NT2/D1 (cell line): ENCODE results near the gene OTOP3.

ENCODE experiments used
- DNase-seq: peaks from one replicate; pipeline ENCODE4 v3.0.0-alpha.2; 2011; ENCODE audit warnings: low read depth, low spot score
- H3K27me3 ChIP-seq: 2 replicates; pipeline ENCODE4 v1.6.0; 2011; ENCODE audit warnings: mild to moderate bottlenecking; ENCODE audit not compliant: insufficient read length, insufficient read depth
- H3K36me3 ChIP-seq: 2 replicates; pipeline ENCODE4 v1.6.1; 2011; ENCODE audit warnings: mild to moderate bottlenecking, low read length, mixed read lengths; ENCODE audit not compliant: insufficient read depth, insufficient read length
- H3K4me1 ChIP-seq: 2 replicates; pipeline ENCODE4 v1.5.1; 2011; ENCODE audit not compliant: insufficient read depth, insufficient read length
- H3K4me3 ChIP-seq: 2 replicates; pipeline ENCODE4 v1.5.1; 2011; ENCODE audit warnings: low read depth; ENCODE audit not compliant: insufficient read length
- H3K9ac ChIP-seq: 2 replicates; pipeline ENCODE4 v1.6.0; 2011; ENCODE audit warnings: low read depth; ENCODE audit not compliant: insufficient read length
- H3K9me3 ChIP-seq: 2 replicates; pipeline ENCODE4 v1.5.1; 2011; ENCODE audit warnings: mild to moderate bottlenecking, low read length; ENCODE audit not compliant: insufficient read depth
- SUZ12 ChIP-seq: IDR thresholded peaks from 2 replicates; pipeline ENCODE4 v1.6.1; 2011; ENCODE audit not compliant: insufficient read length, insufficient read depth; ENCODE audit errors: extremely low read depth
- YY1 ChIP-seq: IDR thresholded peaks from 2 replicates; pipeline ENCODE4 v1.6.1; 2011; ENCODE audit not compliant: insufficient read length, insufficient read depth
- ZNF274 ChIP-seq: IDR thresholded peaks from 2 replicates; pipeline ENCODE4 v1.6.1; 2011; ENCODE audit warnings: mild to moderate bottlenecking, low read depth, low read length

The OTOP3 gene

DNA sequence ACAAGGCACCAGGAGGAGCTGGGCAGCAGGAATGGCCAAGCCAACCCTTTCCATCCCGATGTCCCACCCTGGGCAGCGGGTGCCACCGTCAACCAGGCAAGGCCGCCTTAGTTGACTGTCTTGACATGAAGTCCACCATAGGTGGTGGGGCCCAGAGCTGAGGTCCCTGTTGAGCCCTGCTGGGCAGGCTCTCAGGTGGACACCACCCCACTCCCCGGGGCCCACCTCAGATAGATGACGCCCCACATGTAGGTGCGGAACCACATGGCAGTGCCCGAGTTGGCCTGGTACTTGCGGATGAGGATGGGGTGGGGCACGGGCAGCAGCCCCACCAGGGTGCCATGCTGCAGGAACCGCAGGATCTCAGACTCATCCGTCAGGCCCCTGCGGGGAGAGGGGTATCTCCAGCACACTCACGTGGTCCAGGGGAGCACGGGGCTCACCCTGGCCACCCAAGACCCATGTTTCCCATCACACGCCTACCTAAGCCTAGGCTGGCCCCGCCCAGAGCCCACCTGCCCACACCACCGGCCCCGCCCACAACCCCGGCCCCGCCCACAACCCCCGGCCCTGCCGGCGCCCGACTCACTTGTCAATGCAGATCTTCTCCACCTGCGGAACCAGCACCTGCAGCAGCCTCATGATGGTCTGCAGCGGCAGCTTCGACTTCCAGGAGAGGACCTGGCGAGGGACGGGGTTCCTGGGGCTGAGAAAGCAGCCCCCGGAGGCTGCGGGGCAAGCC lies 16.2 kb downstream of the OTOP3 start:
- Histone ChIP-seq H3K9me3 (no peaks in the 10 kb centered on the region), H3K9ac (no peak overlapping the region), H3K4me3 (no peak overlapping the region), H3K36me3 (no peaks in the 10 kb centered on the region), H3K4me1 (peaks cover 17% of the 10 kb centered on the region), H3K27me3 (no peaks in the 10 kb centered on the region)
- TF ChIP-seq YY1: no peak
- TF ChIP-seq ZNF274: no peak
- no peak for TF ChIP-seq SUZ12
- no peak for DNase-seq

GRCh38 chr17:74952431-74953133 lies 16.9 kb downstream of the OTOP3 start:
- H3K27me3 ChIP-seq: no peaks in the 10 kb centered on the region
- H3K36me3 ChIP-seq: no peaks in the 10 kb centered on the region
- DNase-seq: no peak
- no peak for TF ChIP-seq YY1
- no peak for TF ChIP-seq SUZ12
- TF ChIP-seq ZNF274: no peak
- no peaks in the 10 kb centered on the region for H3K9me3 ChIP-seq
- H3K9ac ChIP-seq: no peak overlapping the region
- peaks cover 17% of the 10 kb centered on the region for H3K4me1 ChIP-seq
- no peak overlapping the region for H3K4me3 ChIP-seq

DNA sequence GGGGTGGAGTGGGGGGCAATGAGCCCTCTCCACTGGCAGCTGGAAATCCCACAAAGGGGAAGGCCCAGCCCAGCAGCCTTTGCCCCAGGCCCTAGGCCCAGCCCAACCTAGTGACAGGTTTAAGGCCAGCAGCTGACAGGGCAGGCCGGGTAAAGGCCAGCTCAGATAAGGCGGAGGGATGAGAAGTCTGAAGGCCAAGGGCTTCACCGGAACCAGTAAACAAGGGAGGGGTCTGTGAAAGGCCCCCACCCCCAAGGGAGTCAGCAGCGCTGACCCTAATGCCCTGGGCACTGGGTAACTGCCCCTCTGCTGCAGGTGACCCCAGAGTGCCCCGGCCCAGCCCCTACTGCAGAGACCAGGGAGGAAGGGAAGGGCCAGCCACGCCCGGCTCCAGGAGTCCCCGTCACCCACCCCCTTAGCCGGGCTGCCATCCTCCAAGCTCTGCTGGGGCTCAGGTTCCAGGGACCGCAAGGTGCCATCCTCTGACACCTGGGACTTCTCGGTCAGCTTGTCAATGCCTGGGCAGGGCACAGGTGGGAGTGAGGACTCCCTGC lies 17.5 kb downstream of the OTOP3 start:
- no peak overlapping the region for H3K4me3 ChIP-seq
- no peaks in the 10 kb centered on the region for H3K9me3 ChIP-seq
- no peak for DNase-seq
- peaks cover 17% of the 10 kb centered on the region for H3K4me1 ChIP-seq
- no peak for TF ChIP-seq ZNF274
- TF ChIP-seq YY1: no peak
- no peak for TF ChIP-seq SUZ12
- no peak overlapping the region for H3K9ac ChIP-seq
- peaks cover 2% of the 10 kb centered on the region for H3K27me3 ChIP-seq
- H3K36me3 ChIP-seq: no peaks in the 10 kb centered on the region

- no peak for TF ChIP-seq YY1
- no peak for TF ChIP-seq ZNF274
- no peak for DNase-seq
- Histone ChIP-seq H3K4me3 (no peak overlapping the region), H3K9ac (no peak overlapping the region), H3K9me3 (no peaks in the 10 kb centered on the region), H3K27me3 (peaks cover 12% of the 10 kb centered on the region), H3K4me1 (peaks cover 17% of the 10 kb centered on the region), H3K36me3 (no peaks in the 10 kb centered on the region)
Measured at GRCh38 chr17:74954115-74954514, 18.4 kb downstream of the OTOP3 start.

DNA sequence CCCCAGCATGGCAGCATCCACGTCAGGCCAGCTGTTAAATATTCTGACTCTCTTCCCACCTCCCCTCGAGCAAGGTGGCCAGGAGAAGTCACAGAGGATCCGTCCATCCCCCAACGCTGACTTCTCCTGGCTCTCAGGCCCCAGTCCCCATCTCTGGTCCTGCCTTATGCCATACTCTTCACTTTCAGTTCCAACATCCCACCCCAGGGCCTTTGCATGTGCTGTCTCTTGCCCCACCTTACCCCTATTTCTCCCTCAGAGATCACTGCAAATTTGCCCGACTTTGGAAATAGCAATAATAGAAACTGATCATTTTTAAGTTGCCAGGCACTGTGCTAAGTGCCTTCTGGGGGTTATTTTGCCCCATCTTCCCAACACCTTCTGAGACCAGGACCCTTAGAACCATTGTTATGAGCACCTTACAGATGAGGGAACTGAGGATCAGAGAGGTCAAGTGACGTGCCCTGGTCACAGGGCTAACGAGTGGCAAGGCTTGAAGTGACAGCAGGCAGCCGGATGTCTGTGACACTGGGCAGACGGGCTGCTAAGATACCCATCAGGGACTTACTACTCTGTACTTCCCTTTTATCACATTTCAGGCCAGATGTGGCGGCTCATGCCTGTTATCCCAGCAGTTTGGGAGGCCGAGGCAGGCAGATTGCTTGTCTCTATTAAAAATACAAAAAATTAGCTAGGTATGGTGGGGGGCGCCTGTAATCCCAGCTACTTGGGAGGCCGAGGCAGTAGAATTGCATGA lies 19.1 kb downstream of the OTOP3 start:
- no peak for DNase-seq
- Histone ChIP-seq H3K4me1 (peaks cover 14% of the 10 kb centered on the region), H3K36me3 (no peaks in the 10 kb centered on the region), H3K27me3 (peaks cover 18% of the 10 kb centered on the region), H3K9ac (no peak overlapping the region), H3K9me3 (no peaks in the 10 kb centered on the region), H3K4me3 (no peak overlapping the region)
- TF ChIP-seq YY1 (no peak), SUZ12 (no peak), ZNF274 (no peak)

DNA sequence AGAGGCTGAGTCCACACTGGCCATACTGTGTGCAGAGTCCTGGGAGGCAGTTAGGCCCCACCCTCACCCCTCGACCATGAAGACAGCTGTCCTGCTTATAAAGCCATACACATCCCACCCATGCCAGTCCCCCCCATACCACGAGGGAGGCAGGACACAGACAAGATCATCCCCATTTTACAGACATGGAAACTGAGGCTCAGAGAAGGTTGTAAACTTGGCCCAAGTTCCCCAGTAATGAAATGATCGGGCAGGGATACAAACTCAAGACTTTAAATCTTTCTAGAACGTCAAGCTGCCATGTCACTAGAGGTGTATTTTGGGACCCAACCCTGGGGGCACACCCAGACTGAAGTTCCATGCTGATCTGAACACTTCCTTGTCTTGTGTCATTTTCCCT lies 20.4 kb downstream of the OTOP3 start:
- Histone ChIP-seq H3K4me1 (peaks cover 5% of the 10 kb centered on the region), H3K9ac (no peak overlapping the region), H3K27me3 (peaks cover 23% of the 10 kb centered on the region), H3K4me3 (no peak overlapping the region), H3K9me3 (no peaks in the 10 kb centered on the region), H3K36me3 (no peaks in the 10 kb centered on the region)
- DNase-seq: no peak
- TF ChIP-seq ZNF274: no peak
- no peak for TF ChIP-seq SUZ12
- no peak for TF ChIP-seq YY1
